Testis (tissue), 3 donors: ENCODE data around the gene NME7. TPM values are rescaled to one million over a fixed set of nuclear protein-coding genes. Genes with fewer than 3 reads are reported as not detected.

Experiments used
- DNase-seq: peaks from one replicate; pipeline ENCODE4 v3.0.0-alpha.2; 2019
- H3K27ac ChIP-seq, 2 donors: fragments of 200-600 bp; sonication (generic); one replicate each; pipeline ENCODE4 v1.5.1; 2019
- H3K27me3 ChIP-seq: fragments of 200-600 bp; sonication (generic); one replicate; pipeline ENCODE4 v1.5.1; 2019
- H3K36me3 ChIP-seq: fragments of 200-600 bp; sonication (generic); one replicate; pipeline ENCODE4 v1.5.1; 2017; ENCODE audit warnings: low read depth; ENCODE audit errors: missing control alignments
- H3K4me1 ChIP-seq: fragments of 200-600 bp; sonication (generic); one replicate; pipeline ENCODE4 v1.5.1; 2019
- H3K4me3 ChIP-seq, 2 donors: fragments of 200-600 bp; sonication (generic); one replicate each; pipeline ENCODE4 v1.5.1; 2017 to 2019
- H3K9me3 ChIP-seq: fragments of 200-600 bp; sonication (generic); one replicate; pipeline ENCODE4 v1.5.1; 2017
- POLR2A ChIP-seq: fragments of 450-650 bp; IDR thresholded peaks from one replicate; pipeline ENCODE4 v1.6.1; 2017; ENCODE audit warnings: antibody characterized with exemption, mild to moderate bottlenecking, moderate library complexity
- WGBS, 2 donors: methylation state at CpG; one replicate each; pipeline ENCODE4 v1.1.5; 2018; 5-methylcytosine and 5-hydroxymethylcytosine counted together
- intact Hi-C: fragments of 100-400 bp; cut with DNase I; formaldehyde crosslinking; loops from one replicate; pipeline ENCODE4 v1.15.1; 2023; ENCODE audit warnings: low total_unique reads
- polyA plus RNA-seq: library from polyadenylated mRNA; stranded (reverse); fragments of 350-450 nt; fragmentation: Illumina TruSeq; extraction: RNeasy Lipid Tissue Mini Kit (QIAGEN cat#74804); gene quantifications from one replicate; pipeline ENCODE4 v1.2.3, GENCODE V29; 2014; ENCODE audit warnings: low read depth, low replicate concordance; ENCODE audit not compliant: insufficient read depth
- total RNA-seq, 2 donors: library from RNA; depleted of rRNA; stranded (reverse); fragments of >200 nt; gene quantifications; one replicate each; pipeline ENCODE4 v1.2.3, GENCODE V29; 2016
- TF ChIP-seq, protein P1 (sequence below), 3 experiments: fragments of 450-650 bp in 2 of 3; fragments of 200-600 bp in 1 of 3; sonication (generic) in 1 of 3; IDR thresholded peaks; one replicate each; pipeline ENCODE4 v1.5.1; 2016 to 2019; ENCODE audit warnings: antibody characterized with exemption in 3 of 3, mild to moderate bottlenecking in 2 of 3, moderate library complexity in 1 of 3

NME7 gene
- total and polyA plus RNA-seq, 3 donors from 2014 or later, result 21.4 to 29.0 (median 24.0) TPM

DNA sequence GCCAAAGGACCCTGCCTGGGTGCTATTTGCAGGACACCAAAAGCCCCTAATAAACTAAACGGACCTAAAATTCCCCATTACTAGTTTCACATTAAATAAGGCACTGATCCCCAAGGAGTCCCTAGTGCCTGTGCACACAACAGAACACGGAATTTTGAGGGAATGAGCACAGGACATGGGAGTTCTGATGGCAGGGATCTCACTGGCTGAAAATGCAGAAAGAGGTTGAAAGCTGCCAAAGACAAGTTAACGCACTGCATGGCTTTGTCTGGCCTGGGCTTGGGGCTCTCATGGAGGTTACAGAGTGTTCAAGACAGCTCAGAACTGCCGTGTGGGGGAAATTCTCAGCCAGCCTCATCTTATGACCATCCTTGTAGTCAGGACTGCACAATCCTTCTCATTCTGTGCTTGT lies 276.7 kb downstream of the NME7 start:
- Histone ChIP-seq H3K9me3 (no peaks in the 10 kb centered on the region), H3K4me1 (no peaks in the 10 kb centered on the region), H3K36me3 (no peaks in the 10 kb centered on the region), H3K27me3 (no peaks in the 10 kb centered on the region), H3K4me3 (no peak overlapping the region), H3K27ac (no peak overlapping the region)
- intact Hi-C loops, result no loop called here
- DNase-seq, result no peak
- WGBS, 2 donors, result 46 to 51% methylated on average over 4 of the region's 4 CpGs
- TF ChIP-seq POLR2A, result no peak
- TF ChIP-seq, protein P1, sequence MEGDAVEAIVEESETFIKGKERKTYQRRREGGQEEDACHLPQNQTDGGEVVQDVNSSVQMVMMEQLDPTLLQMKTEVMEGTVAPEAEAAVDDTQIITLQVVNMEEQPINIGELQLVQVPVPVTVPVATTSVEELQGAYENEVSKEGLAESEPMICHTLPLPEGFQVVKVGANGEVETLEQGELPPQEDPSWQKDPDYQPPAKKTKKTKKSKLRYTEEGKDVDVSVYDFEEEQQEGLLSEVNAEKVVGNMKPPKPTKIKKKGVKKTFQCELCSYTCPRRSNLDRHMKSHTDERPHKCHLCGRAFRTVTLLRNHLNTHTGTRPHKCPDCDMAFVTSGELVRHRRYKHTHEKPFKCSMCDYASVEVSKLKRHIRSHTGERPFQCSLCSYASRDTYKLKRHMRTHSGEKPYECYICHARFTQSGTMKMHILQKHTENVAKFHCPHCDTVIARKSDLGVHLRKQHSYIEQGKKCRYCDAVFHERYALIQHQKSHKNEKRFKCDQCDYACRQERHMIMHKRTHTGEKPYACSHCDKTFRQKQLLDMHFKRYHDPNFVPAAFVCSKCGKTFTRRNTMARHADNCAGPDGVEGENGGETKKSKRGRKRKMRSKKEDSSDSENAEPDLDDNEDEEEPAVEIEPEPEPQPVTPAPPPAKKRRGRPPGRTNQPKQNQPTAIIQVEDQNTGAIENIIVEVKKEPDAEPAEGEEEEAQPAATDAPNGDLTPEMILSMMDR (IDR thresholded peaks at IDR 0.05), result no peak

DNA sequence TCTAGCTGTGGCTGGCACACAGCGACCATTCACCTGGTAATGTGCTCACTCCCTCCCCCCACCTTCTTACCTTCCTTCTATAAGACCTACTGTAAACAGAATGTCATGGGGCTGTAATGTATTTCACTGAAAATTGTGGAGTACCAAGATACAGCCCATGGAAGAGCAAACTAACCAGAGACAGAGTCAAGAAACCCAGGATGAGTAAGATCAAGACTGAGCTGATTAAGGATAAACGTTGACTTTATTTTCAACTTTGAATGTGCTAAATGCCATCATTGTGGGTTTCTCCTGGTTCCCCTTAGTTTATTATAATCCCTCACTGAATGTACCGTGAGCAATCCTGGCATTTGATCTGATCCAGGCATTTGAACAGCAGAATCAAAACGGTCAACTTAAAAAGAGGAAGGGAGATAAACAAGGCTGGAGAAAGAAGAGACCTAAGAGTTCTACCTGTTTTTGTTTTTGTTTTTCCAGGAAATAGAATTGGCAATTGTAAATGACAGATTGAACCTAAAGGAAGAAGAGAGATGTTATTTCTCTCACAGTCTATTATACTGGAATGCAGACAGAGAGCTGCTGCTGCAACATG lies 277.2 kb downstream of the NME7 start:
- Histone ChIP-seq H3K9me3 (no peaks in the 10 kb centered on the region), H3K27me3 (no peaks in the 10 kb centered on the region), H3K36me3 (no peaks in the 10 kb centered on the region), H3K4me3 (no peak overlapping the region), H3K27ac (no peak overlapping the region), H3K4me1 (no peaks in the 10 kb centered on the region)
- 68 to 76% methylated on average over 4 of the region's 4 CpGs for WGBS, 2 donors
- intact Hi-C loops, result no loop called here
- TF ChIP-seq POLR2A, result no peak
- TF ChIP-seq, protein P1 (IDR thresholded peaks at IDR 0.05), result no peak
- no peak for DNase-seq

DNA sequence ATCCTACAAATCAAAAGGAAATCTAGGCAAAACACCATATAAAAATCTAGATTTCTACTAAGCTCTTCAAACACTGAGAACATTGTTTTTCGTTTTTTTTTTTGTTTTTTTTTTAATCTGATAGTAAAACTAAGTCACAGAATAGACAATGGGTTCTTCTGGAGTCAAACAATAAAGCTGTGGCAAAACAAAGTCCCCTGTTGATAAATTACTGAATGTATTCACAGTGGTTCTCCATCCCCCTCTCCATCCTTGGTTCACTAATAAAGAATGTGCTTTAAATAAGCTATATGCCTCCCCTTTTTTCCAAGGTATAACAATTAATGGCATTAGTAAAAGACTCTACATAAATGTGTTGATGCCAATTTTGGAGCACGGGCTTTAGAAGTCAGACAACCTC lies 277.8 kb downstream of the NME7 start:
- no peaks in the 10 kb centered on the region for H3K4me1 ChIP-seq
- no peaks in the 10 kb centered on the region for H3K36me3 ChIP-seq
- H3K27me3 ChIP-seq, result no peaks in the 10 kb centered on the region
- H3K27ac ChIP-seq, result no peak overlapping the region
- intact Hi-C loops, result no loop called here
- H3K9me3 ChIP-seq, result no peaks in the 10 kb centered on the region
- WGBS, 2 donors, result 78 to 80% methylated on average over 2 of the region's 2 CpGs
- TF ChIP-seq POLR2A, result no peak
- TF ChIP-seq, protein P1 (IDR thresholded peaks at IDR 0.05), result no peak
- H3K4me3 ChIP-seq, result no peak overlapping the region
- no peak for DNase-seq

DNA sequence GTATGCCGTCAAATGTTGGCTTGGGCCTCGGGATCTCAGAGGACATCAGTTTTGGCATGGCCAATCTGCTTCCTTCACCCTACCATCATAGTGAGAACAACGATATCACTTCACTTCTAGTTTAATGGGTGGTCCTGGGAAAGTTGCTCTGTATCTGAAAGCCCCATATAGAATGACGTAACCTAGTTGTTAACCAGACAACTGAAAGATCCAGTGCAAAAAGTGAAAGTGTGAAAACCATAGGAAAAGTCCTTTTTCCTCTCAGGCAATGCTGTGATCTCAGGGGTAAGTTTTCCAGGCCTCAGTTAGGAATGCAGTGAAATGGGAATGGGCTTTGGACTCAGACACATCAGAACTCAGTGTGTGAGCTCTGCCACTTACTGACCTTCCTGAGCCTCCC lies 279.7 kb downstream of the NME7 start:
- Histone ChIP-seq H3K27ac (no peak overlapping the region), H3K9me3 (no peaks in the 10 kb centered on the region), H3K4me3 (no peak overlapping the region), H3K27me3 (no peaks in the 10 kb centered on the region), H3K36me3 (no peaks in the 10 kb centered on the region), H3K4me1 (no peaks in the 10 kb centered on the region)
- WGBS, 2 donors, result 94 to 97% methylated on average over 4 of the region's 4 CpGs
- intact Hi-C loops, result no loop called here
- no peak for DNase-seq
- TF ChIP-seq, protein P1 (IDR thresholded peaks at IDR 0.05), result no peak
- TF ChIP-seq POLR2A, result no peak
